HG03135 (cell line): ENCODE data around the gene CHDH.

ENCODE experiments used
- ATAC-seq: cut with Tn5 transposase; IDR thresholded peaks from one replicate; pipeline ENCODE4 v1.9.1; 2021; ENCODE audit warnings: mild to moderate bottlenecking, moderate library complexity; ENCODE audit not compliant: unreplicated experiment

The CHDH gene

GRCh38 chr3:53856964-53857363 lies 10.7 kb upstream of the CHDH start:
- ATAC-seq, result no peak

DNA sequence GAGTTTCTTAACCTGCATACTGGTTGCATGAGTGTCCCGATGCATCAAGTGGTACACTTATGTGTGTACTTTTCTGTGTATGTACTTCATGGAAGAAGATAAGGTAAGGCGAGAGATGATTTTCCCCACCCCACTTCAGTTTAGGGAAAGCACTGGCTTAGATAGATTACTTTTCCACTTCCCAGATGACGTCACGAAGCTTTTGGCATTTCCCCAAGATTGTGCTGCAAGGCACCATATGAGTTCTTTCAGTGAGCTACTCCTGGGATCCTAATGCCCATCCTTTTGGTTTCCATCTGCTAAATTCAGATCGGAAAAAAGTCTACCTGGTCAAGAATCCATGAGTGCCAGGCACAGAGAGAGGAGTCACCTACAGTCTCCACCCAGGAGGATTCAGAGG lies 4.7 kb upstream of the CHDH start:
- ATAC-seq, result no peak

GRCh38 chr3:53849916-53850315 lies 3.7 kb upstream of the CHDH start:
- ATAC-seq, result no peak

DNA sequence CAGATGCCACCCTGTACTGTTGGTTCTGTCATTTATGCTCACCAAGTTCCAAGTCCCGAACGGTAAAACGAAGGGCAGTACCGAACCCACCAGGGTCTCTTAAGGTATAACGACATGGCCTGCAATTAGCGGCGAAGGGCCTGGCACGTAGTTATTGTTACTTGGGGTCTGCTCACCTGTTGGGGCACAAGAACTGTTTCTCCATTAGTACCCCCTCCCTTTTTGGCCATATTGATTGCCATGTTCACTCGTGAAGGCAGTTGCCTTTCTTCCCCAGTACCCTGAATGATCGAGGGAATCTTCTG lies 584 bp upstream of the CHDH start:
- ATAC-seq, result no peak

DNA sequence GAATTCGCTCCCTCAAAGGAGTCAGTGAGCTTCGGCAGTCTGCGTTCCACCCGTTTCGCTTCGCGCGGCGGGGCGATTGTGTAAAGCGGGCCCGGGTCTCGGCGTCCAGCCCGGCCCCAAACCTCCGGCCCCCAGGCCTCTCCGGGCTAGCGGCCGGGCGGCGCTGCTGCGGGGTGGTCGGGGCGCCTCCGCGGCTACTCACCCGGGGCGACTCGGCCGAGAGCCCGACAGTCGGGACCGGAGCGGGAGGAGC lies 412 bp downstream of the CHDH start:
- peak; percentile 8 for ATAC-seq

DNA sequence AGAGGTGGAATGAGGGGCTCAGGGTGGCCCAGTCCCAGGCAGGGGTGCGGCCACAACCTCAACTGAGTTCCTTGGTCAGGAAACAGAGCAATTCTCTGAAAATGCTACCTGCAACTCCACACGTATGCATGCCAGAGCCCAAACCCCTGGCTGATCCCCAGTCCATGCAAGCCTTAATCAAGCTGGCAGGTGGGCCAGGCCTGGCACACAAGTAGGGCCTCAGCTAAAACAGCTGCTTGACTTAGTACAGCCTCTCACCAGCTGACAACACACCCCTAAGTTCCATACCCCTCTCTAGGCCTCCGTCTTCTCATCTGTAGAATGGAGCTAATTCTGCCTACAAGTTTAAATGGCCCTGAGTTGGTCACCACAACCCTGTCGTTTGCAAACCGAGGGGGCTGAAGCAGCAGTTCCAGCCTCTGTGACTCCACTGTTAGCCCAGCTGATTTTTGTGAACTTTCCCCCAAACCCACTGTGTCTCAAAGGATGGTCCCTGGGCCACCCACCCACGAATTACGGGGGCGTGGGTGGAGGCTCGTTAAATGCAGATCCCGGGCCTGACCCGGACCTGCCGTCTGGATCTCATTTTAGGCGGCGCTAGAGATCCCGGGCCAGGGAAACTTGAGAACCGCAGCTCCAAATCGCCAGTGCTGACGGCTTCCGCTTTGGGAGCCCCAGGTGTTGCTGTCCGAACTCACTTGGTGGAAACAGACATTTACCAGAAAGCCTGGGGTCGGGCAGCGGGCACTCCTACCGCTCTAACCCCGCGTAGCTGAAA lies 927 bp downstream of the CHDH start:
- ATAC-seq, result peak; percentile 20

DNA sequence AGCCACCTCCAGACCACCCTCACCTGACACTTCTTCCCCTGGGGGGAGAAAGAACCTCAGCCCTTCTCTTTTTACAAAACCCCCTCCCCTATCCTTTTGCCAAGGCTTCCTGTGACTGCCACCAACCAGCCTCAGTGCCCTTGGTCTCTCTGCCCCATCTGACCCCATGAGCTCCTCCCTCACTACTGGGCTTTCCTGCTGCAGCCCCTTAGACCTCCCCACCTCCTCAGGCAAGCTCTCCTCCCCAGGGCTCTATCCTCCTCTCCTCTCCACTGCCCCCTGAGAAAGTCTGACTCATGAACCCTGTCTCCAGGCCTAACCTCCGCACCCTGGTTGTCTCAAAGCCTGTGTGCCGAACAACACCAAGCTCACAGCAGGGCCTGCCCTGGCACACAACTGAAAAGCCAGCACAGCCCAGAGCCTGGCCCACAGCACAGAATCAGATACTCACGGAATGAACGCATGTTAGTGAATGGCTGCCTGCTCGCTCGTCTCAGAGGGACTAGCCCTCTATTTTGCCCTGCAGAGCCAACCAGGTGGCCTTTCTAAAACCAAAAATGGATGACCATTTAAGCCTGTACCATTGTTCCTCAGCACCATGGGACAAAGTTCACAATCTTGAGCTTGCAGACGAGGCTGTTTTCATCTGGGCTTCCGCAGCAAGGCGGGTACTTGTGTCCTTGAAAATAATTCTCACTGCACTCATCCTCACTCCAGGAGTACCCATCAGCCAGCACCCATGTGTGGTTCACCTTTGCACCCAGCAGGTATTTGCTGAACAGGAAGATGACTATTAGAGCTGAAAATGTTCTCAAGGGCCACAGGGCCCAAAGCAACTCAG lies 1.7 kb downstream of the CHDH start:
- ATAC-seq, result peak; percentile 8

- peak; percentile 41 for ATAC-seq
Observed at GRCh38 chr3:53843195-53844177, 2.7 kb downstream of the CHDH start.

GRCh38 chr3:53842436-53843194 lies 3.6 kb downstream of the CHDH start:
- no peak for ATAC-seq

GRCh38 chr3:53841296-53841695 lies 4.9 kb downstream of the CHDH start:
- no peak for ATAC-seq

- no peak for ATAC-seq
Observed at GRCh38 chr3:53837331-53837730, 8.9 kb downstream of the CHDH start.

DNA sequence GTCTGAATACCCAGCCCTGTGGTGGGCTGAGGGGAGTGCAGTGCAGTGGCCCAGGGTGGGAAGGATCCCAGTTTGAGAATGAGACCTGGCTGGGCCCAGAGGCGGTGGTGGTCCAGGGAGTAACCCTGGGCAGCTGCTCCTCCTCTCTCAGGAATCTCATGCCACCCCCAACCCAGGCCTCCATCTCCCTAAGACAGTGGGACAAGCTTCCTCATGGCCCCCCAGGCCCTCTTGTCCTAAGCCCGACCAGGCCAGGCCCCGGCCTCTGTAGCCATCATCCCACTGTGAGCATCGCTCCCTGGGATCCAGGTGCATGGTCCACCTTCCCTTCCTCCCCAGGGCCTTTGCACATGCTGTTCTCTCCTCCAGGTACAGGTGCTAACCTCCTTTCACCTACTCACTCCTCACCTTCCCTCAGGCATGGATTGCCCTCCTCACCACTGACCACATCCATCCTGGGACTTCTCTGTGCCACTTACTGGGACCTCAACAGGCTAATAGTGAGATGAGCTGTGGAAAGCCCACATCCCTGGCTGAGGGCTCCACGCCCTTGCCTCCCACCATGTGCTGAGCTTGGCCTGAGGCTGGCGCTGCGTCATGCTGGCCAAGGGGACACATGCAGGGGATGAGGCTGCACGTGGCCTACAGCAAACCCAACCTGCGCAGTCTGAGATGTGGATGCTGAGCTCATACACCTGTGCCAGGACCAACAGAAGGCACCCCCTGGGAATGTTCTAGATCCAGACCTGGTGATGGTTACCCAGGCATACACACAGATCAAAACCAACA lies 9.9 kb downstream of the CHDH start:
- no peak for ATAC-seq

GRCh38 chr3:53835257-53835656 lies 11.0 kb downstream of the CHDH start:
- no peak for ATAC-seq

GRCh38 chr3:53834429-53835095 lies 11.7 kb downstream of the CHDH start:
- ATAC-seq, result no peak

DNA sequence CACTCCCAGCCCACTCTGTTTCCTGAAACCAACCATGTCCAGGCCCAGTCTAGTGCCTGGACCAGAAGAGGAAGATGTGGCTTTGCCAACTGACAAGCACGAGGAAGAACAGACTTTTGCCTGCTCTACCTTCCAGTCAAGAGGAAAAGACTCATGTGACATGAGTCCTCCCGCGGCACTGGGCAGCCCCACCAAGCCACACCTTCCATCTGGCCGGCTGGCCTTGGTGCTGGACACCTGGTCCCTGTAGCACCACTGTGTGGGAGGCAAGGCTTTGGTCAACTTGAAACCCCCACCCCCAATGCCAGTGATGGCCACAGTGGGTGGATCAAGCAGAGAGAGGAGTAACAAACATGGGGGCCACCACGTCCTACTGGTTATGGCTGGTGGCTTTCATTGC lies 12.5 kb downstream of the CHDH start:
- no peak for ATAC-seq

DNA sequence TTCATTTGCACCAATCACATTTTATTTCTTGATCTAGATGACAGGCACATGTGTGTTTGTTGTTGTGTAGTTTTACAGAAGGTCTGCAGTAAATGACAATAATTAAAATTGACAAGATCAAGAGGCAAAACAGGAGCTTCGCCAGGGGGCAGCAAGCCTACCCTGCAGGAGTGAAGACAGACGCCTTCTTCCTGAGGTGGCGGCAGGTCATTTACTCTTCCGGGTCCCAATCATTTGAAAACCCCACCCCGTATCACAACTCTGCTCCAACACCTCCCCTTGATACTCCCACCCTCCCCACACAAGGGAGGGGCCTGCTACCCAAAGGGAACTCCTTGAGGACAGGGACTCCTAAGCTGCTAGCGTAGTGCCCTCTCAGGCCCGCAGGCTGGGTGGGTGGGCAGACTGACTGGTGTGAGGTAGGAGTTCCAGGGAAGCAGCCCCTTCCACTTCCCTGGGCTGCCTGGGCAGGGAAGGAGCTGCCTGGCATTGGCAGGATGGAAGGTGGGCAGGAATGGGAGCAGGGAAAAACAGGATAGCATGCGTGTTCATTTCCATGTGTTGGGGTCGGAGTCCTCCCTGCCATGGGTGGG lies 13.1 kb downstream of the CHDH start:
- no peak for ATAC-seq

DNA sequence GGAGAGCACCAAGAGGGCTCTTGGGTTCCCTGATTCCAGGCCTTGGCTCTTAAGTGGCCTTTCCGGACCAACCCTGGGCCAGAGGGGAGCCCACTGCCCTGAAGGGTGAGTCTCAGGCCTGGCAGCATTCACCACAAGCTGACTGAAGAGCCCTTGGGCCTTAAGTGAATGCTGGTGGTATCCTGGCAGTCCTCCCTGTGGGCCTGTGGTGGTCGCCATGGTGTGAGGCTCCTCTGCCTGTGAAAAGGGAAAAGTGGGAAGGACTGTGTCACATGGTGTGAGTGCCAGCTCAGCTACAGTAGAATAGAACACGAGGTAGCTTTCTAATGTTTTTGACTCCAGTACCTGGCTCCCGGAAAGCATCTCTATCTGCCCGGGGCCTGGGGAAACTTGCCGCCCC lies 15.3 kb downstream of the CHDH start:
- no peak for ATAC-seq

- no peak for ATAC-seq
Observed at GRCh38 chr3:53829605-53830004, 16.6 kb downstream of the CHDH start.

GRCh38 chr3:53828581-53828980 lies 17.6 kb downstream of the CHDH start:
- ATAC-seq, result no peak
